GM19395 (cell line): ENCODE results near the gene VPS8.
"Not testable (repeated sequence)": the region's sequence is repeated elsewhere in the genome, so short reads cannot be mapped to it uniquely, and the experiment has no call there.

Source experiments
- ATAC-seq: cut with Tn5 transposase; IDR thresholded peaks from one replicate; pipeline ENCODE4 v1.9.1; 2021; ENCODE audit warnings: mild to moderate bottlenecking, moderate library complexity; ENCODE audit not compliant: unreplicated experiment

The VPS8 gene

GRCh38 chr3:184864000-184864399, 52.0 kb downstream of the VPS8 start:
- ATAC-seq = no peak

GRCh38 chr3:184868477-184868876, 56.5 kb downstream of the VPS8 start:
- ATAC-seq = no peak

GRCh38 chr3:184872200-184872599, 60.2 kb downstream of the VPS8 start:
- ATAC-seq = no peak

- no peak for ATAC-seq
These were observed 61.2 kb downstream of the VPS8 start for GRCh38 chr3:184873141-184873540.

GRCh38 chr3:184874709-184875644, 63.0 kb downstream of the VPS8 start:
- ATAC-seq = no peak

- ATAC-seq = no peak
These were observed 68.5 kb downstream of the VPS8 start for GRCh38 chr3:184880276-184881019.

- peak; percentile 98 for ATAC-seq
These were observed 72.5 kb downstream of the VPS8 start for GRCh38 chr3:184884359-184885017.

- no peak for ATAC-seq
These were observed 73.1 kb downstream of the VPS8 start for GRCh38 chr3:184885112-184885511.

GRCh38 chr3:184887574-184887973, 75.6 kb downstream of the VPS8 start:
- ATAC-seq = no peak

- ATAC-seq = no peak
These were observed 77.4 kb downstream of the VPS8 start for GRCh38 chr3:184889312-184889904.

- ATAC-seq = no peak
These were observed 82.1 kb downstream of the VPS8 start for GRCh38 chr3:184894051-184894450.

GRCh38 chr3:184895350-184895749, 83.4 kb downstream of the VPS8 start:
- ATAC-seq = no peak

GRCh38 chr3:184896336-184896735, 84.4 kb downstream of the VPS8 start:
- no peak for ATAC-seq

- ATAC-seq = no peak
These were observed 88.1 kb downstream of the VPS8 start for GRCh38 chr3:184899953-184900595.

GRCh38 chr3:184907031-184907430, 95.1 kb downstream of the VPS8 start:
- not testable (repeated sequence) for ATAC-seq

GRCh38 chr3:184907681-184908649, 96.0 kb downstream of the VPS8 start:
- ATAC-seq = no peak

- no peak for ATAC-seq
These were observed 96.9 kb downstream of the VPS8 start for GRCh38 chr3:184908859-184909258.

- no peak for ATAC-seq
These were observed 98.7 kb downstream of the VPS8 start for GRCh38 chr3:184910664-184911063.

GRCh38 chr3:184911570-184911969, 99.6 kb downstream of the VPS8 start:
- no peak for ATAC-seq
